Measurements from ENCODE around the gene TSFM. TPM values are rescaled to one million over a fixed set of nuclear protein-coding genes. Genes with fewer than 3 reads are reported as not detected.

Gene TSFM
- total RNA-seq, 1 donor from 2014 or later: 34.4 TPM

DNA sequence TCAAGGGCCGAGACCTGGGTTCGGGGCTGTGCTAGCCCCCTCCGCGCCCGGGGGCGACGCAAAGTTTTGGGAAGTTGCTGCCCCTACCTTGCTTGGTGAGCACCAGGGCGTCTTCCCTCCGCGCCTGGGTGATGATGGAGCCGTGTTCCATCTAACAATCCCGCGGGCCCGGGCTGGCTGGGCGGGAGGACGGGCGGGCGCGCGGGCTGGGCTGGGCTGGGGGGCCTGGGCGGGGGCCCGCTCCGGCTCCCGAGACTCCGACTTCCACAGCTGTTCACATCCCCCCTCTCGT is 63.6 kb downstream of the TSFM start:
- intact Hi-C loops (cut with micrococcal nuclease): loop anchor here (1.0 to 10.0 kb wide), 8 partner anchors 8 to 1744 kb away; partner anchors contain the start of genes DDIT3, PA2G4, TSFM and TSPAN31

DNA sequence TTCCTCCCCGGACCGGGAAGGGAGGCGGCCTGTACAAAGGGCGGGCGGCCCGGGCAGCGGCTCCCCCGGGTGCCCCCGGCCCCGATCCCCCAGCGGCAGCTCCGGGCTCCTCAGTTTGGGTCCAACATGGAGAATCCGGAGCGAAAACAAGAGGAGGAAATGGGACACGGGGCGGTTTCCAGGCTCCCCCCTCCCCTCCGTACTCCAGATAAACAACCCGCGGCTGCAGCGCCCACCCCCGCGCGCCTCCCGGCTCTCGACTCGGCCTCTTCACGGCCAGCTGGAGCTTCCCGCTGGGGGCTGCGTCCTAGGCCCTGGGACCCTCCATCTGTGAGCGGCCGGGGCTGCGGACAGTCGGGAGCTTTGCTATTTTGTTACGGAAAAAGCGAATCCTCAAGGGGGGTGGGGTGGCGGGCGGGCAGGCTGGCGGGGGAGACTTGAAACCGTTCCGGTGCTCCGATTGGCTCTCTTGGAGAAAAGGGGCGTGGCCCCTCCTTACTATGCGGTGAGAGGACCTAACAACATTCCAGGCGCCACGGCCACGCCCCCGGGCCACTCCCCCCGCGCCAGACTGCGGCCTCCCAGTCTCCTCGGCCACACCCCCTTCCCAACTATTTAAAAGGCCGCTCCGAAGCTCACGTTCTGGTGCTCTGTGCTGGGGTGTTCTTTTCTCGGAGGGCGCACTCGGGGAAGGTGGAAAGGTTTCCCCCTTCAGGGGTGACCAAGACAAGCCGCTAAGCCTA is 64.2 kb downstream of the TSFM start, which contains the start of gene CTDSP2:
Gene CTDSP2 (minus strand): TSS at position 153 of the 743 bp plus-strand sequence. CDS start 294 bp downstream, outside the sequence.
- intact Hi-C loops (cut with micrococcal nuclease): loop anchor here (1.0 to 10.0 kb wide), 16 partner anchors 8 to 1744 kb away; partner anchors contain the start of genes ATP23, CDK4, DDIT3 and EEF1AKMT3

Other genes with a start within 250 kb of the TSFM start
- gene DCTN2, start 235.6 kb upstream of the TSFM start, total RNA-seq: 88.6 and 89.2 TPM in 2 replicates
- gene KIF5A, start 232.7 kb upstream of the TSFM start, total RNA-seq: 1.5 and 2.2 TPM in 2 replicates
- 24.8 and 26.3 TPM in 2 replicates for gene PIP4K2C, start 191.6 kb upstream of the TSFM start, total RNA-seq
- 25.7 and 27.5 TPM in 2 replicates for gene DTX3, start 178.0 kb upstream of the TSFM start, total RNA-seq
- 0.34 and 0.51 TPM in 2 replicates for gene ARHGEF25, start 171.4 kb upstream of the TSFM start, total RNA-seq
- 4.3 and 4.5 TPM in 2 replicates for gene B4GALNT1, start 149.6 kb upstream of the TSFM start, total RNA-seq
- gene OS9, start 88.7 kb upstream of the TSFM start, total RNA-seq: 161 and 162 TPM in 2 replicates
- gene AGAP2, start 44.0 kb upstream of the TSFM start, total RNA-seq: 70.2 and 74.9 TPM in 2 replicates
- gene TSPAN31, start 37.7 kb upstream of the TSFM start, total RNA-seq: 25.4 and 29.4 TPM in 2 replicates
- 113 and 114 TPM in 2 replicates for gene CDK4, start 30.5 kb upstream of the TSFM start, total RNA-seq
- 24.8 and 26.0 TPM in 2 replicates for gene MARCHF9, start 27.7 kb upstream of the TSFM start, total RNA-seq
- gene CYP27B1, start 15.7 kb upstream of the TSFM start, total RNA-seq: 3.8 and 4.9 TPM in 2 replicates
- 32.5 and 33.7 TPM in 2 replicates for gene METTL1, start 10.7 kb upstream of the TSFM start, total RNA-seq
- 2.9 and 4.2 TPM in 2 replicates for gene EEF1AKMT3, start 10.2 kb upstream of the TSFM start, total RNA-seq
- gene AVIL, start 35.9 kb downstream of the TSFM start, total RNA-seq: 6.8 and 7.1 TPM in 2 replicates
- gene CTDSP2, start 63.9 kb downstream of the TSFM start, total RNA-seq: 118 and 136 TPM in 2 replicates
- gene ATP23, start 158.8 kb downstream of the TSFM start, total RNA-seq: 8.4 and 11.2 TPM in 2 replicates

Data from T-helper 1 cell treated with Interleukin-12 subunit alpha and Interleukin-12 subunit beta and Interleukin-4 antibody, amounts not matched to agents 30 ng/mL and 1 ng/mL, for 36 hours (primary cell).